SK-N-SH treated with all-trans-retinoic acid at 6 μM for 48 hours (cell line): ENCODE results near the gene IDUA.

Source experiments
- TOX ChIP-seq: fragments of 250-450 bp; sonication (Bioruptor Pico); IDR thresholded peaks from 2 replicates; pipeline ENCODE4 v1.8.0; 2021; ENCODE audit warnings: mild to moderate bottlenecking, moderate library complexity, borderline replicate concordance
- TF ChIP-seq, protein P1 (sequence below): fragments of 250-450 bp; sonication (Bioruptor Pico); IDR thresholded peaks from 2 replicates; pipeline ENCODE4 v1.8.0; 2021; ENCODE audit warnings: low read depth, mild to moderate bottlenecking, moderate library complexity, borderline replicate concordance

DNA sequence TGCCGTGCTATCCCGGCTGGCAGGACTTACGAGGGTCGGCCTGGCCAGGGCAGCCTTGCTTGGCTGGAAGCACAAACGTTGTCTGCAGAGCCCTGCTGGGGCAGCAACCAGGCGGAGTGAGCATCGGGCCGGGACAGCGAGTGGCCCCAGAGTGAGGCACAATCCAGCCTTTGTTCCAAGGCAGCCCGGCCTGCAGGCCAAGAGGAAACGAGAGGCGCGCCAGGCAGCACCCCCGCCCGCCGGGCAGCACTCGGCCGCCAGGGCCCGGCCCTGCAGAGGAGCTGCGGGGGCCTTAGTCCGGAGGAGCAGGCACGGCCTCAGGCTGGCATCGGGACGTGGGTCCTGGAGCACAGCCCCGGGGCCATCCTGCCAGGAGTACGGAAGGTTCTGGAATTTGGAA is 48.7 kb downstream of the IDUA start:
- TF ChIP-seq, protein P1, sequence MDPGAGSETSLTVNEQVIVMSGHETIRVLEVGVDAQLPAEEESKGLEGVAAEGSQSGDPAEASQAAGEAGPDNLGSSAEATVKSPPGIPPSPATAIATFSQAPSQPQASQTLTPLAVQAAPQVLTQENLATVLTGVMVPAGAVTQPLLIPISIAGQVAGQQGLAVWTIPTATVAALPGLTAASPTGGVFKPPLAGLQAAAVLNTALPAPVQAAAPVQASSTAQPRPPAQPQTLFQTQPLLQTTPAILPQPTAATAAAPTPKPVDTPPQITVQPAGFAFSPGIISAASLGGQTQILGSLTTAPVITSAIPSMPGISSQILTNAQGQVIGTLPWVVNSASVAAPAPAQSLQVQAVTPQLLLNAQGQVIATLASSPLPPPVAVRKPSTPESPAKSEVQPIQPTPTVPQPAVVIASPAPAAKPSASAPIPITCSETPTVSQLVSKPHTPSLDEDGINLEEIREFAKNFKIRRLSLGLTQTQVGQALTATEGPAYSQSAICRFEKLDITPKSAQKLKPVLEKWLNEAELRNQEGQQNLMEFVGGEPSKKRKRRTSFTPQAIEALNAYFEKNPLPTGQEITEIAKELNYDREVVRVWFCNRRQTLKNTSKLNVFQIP: no peak
- no peak for TF ChIP-seq TOX (CRISPR knock-in tag)
